Activated naive CD8-positive, alpha-beta T cell (primary cell): ENCODE results near the gene SLFN13.
"Not testable (repeated sequence)": the region's sequence is repeated elsewhere in the genome, so short reads cannot be mapped to it uniquely, and the experiment has no call there.

ENCODE experiments used
- H3K27ac Mint-ChIP-seq: one replicate; pipeline ENCODE4 v1.8.0; 2021; ENCODE audit warnings: mixed read lengths
- H3K27me3 Mint-ChIP-seq: one replicate; pipeline ENCODE4 v1.8.0; 2021; ENCODE audit warnings: mixed read lengths
- H3K36me3 Mint-ChIP-seq: one replicate; pipeline ENCODE4 v1.8.0; 2021; ENCODE audit warnings: mixed read lengths
- H3K4me1 Mint-ChIP-seq: one replicate; pipeline ENCODE4 v1.8.0; 2021; ENCODE audit warnings: low read depth, mixed read lengths
- H3K4me3 Mint-ChIP-seq: one replicate; pipeline ENCODE4 v1.8.0; 2021; ENCODE audit warnings: mild to moderate bottlenecking, mixed read lengths
- H3K9me3 Mint-ChIP-seq: one replicate; pipeline ENCODE4 v1.8.0; 2021; ENCODE audit warnings: low read depth, mixed read lengths

Gene SLFN13

DNA sequence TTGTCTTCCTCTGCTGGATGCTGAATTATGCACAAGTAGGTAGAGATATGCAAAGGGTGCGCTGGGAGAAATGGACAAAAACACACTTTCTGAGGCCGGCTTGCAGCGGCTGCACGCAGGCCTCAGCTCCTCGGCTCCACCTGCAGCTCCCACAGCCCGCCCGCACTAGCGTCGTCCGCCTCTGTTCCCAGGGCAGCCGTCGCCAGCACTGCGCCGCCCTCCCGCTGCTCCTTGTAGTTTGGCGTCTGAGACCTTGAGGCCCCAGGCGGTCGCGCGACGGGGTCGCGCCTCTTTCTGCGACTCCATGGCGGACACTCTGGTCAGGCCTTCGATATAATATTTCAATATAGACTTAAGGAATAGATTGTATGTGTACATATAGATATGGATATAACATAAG, 41.0 kb downstream of the SLFN13 start:
- Mint-ChIP-seq H3K27me3 (no peaks in the 10 kb centered on the region), H3K4me1 (peaks cover 6% of the 10 kb centered on the region), H3K27ac (no peak overlapping the region), H3K4me3 (no peak overlapping the region), H3K36me3 (peaks cover 8% of the 10 kb centered on the region), H3K9me3 (no peaks in the 10 kb centered on the region)

DNA sequence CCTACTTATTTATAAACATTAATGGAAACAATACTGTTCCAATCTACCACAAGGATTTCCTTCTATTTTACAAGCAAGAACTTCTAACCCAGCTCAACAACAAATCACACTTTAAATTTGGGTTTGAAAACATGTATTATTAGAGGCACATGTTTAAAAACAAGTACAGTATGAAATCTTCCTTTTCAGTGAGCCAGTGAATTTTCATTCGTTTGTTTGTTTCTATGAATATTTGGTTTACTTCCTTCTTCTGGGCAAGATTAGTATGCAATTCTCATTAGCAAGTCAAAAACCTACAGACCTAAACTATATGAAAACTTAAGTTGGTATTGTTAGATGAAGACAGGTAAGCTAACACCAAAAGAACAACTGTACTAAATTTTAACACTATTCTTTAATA, 42.0 kb downstream of the SLFN13 start:
- H3K27me3 Mint-ChIP-seq = no peaks in the 10 kb centered on the region
- peaks cover 8% of the 10 kb centered on the region for H3K36me3 Mint-ChIP-seq
- H3K9me3 Mint-ChIP-seq = no peaks in the 10 kb centered on the region
- H3K4me3 Mint-ChIP-seq = no peak overlapping the region
- no peak overlapping the region for H3K27ac Mint-ChIP-seq
- H3K4me1 Mint-ChIP-seq = peaks cover 6% of the 10 kb centered on the region

DNA sequence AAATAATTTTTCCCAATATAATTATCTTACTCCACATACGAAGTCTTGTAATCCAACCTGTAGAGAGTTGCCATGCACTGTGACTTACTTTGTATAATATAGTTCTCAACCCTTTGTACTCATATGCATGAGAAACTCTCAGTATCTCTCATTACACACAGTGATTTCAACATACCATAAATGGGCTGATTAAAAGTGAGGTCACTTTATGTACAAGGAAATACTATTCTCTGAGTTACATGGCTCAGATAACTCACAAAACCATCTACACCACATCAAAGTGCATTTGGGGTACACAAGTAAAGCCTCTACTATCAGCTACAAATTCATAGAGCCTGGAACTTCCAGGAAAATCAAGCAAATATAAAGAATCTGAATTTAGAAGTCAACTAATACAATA, 44.2 kb downstream of the SLFN13 start:
- Mint-ChIP-seq H3K9me3 (no peaks in the 10 kb centered on the region), H3K4me1 (peaks cover 8% of the 10 kb centered on the region), H3K36me3 (peaks cover 7% of the 10 kb centered on the region), H3K27me3 (no peaks in the 10 kb centered on the region), H3K27ac (no peak overlapping the region), H3K4me3 (no peak overlapping the region)

DNA sequence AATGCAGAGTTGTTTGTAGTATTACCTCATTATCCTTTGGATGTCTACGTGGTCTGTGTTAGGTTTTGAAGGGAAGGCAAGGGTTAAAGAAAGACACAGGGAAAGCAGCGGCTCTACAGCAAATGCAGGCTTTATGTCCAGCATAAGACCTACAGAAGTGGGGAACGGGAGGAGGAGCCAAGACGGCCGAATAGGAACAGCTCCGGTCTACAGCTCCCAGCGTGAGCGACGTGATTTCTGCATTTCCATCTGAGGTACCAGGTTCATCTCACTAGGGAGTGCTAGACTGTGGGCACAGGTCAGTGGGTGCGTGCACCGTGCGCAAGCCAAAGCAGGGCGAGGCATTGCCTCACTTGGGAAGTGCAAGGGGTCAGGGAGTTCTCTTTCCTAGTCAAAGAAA, 54.8 kb downstream of the SLFN13 start:
- H3K36me3 Mint-ChIP-seq, H3K9me3 Mint-ChIP-seq, H3K4me1 Mint-ChIP-seq, H3K4me3 Mint-ChIP-seq, H3K27me3 Mint-ChIP-seq, H3K27ac Mint-ChIP-seq: not testable (repeated sequence)

- Mint-ChIP-seq H3K27me3 (peaks cover 3% of the 10 kb centered on the region), H3K4me1 (peaks cover 2% of the 10 kb centered on the region), H3K36me3 (peaks cover 7% of the 10 kb centered on the region), H3K27ac (no peak overlapping the region), H3K9me3 (no peaks in the 10 kb centered on the region), H3K4me3 (no peak overlapping the region)
Measured at GRCh38 chr17:35390663-35391062, 57.9 kb downstream of the SLFN13 start.

GRCh38 chr17:35390156-35390555, 58.4 kb downstream of the SLFN13 start:
- peaks cover 3% of the 10 kb centered on the region for H3K27me3 Mint-ChIP-seq
- no peak overlapping the region for H3K4me3 Mint-ChIP-seq
- H3K27ac Mint-ChIP-seq = no peak overlapping the region
- no peaks in the 10 kb centered on the region for H3K9me3 Mint-ChIP-seq
- H3K36me3 Mint-ChIP-seq = peaks cover 7% of the 10 kb centered on the region
- peaks cover 2% of the 10 kb centered on the region for H3K4me1 Mint-ChIP-seq

DNA sequence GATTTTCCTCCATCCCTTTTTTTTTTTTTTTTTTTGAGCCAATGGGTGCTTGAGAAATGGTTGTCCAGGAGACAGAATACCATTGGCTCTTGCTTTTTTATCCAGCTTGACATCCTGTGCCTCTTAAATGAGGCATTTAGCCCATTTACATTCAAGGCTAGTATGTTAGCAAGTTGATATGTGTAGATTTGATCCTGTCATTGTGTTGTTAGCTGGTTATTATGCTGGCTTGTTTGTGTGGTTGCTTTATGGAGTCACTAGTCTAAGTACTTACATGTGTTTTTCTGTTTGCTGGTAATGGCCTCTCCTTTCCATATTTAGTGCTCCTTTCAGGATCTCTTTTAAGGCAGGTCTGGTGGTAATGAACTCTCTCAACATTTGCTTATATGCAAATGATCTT, 61.1 kb downstream of the SLFN13 start:
- peaks cover 4% of the 10 kb centered on the region for H3K9me3 Mint-ChIP-seq
- H3K27me3 Mint-ChIP-seq = peaks cover 3% of the 10 kb centered on the region
- H3K4me3 Mint-ChIP-seq = no peak overlapping the region
- H3K27ac Mint-ChIP-seq = no peak overlapping the region
- H3K36me3 Mint-ChIP-seq = peaks cover 5% of the 10 kb centered on the region
- H3K4me1 Mint-ChIP-seq = no peaks in the 10 kb centered on the region
